Activated CD4-positive, CD25-positive, alpha-beta regulatory T cell treated with anti-CD3 and anti-CD28 coated beads, Interleukin-2, amount 50 U/mL, for 24 hours (primary cell): Measurements from ENCODE around the gene ENGASE.

Experiments
- ATAC-seq, 2 donors: fragments of 150-1000 bp; cut with Tn5 transposase; one replicate each; pipeline ENCODE4 v1.10.0; 2021; ENCODE audit warnings: mild to moderate bottlenecking in 1 of 2, moderate library complexity in 1 of 2

The ENGASE gene

GRCh38 chr17:79095345-79096055, 20.9 kb downstream of the ENGASE start:
- no peak for ATAC-seq

DNA sequence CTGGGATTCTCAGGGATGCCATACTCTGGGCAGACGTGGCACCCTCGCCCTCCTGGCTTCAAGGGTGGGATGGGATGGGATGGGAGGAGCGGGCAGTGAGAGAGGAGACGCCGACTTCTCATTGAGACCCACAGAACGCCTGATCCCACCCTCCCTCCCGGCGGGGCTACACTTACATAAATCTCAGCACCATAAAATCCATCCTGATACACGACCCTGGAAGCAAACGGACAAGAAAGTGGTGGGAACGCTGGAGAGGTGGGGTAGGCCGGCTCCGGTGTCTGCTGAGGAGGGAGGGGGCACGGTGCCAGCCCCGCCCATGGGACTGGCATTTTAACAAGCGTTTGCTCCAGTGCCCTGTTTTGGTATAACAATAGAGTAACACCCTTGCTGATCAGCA, 21.9 kb downstream of the ENGASE start:
- ATAC-seq: no peak

DNA sequence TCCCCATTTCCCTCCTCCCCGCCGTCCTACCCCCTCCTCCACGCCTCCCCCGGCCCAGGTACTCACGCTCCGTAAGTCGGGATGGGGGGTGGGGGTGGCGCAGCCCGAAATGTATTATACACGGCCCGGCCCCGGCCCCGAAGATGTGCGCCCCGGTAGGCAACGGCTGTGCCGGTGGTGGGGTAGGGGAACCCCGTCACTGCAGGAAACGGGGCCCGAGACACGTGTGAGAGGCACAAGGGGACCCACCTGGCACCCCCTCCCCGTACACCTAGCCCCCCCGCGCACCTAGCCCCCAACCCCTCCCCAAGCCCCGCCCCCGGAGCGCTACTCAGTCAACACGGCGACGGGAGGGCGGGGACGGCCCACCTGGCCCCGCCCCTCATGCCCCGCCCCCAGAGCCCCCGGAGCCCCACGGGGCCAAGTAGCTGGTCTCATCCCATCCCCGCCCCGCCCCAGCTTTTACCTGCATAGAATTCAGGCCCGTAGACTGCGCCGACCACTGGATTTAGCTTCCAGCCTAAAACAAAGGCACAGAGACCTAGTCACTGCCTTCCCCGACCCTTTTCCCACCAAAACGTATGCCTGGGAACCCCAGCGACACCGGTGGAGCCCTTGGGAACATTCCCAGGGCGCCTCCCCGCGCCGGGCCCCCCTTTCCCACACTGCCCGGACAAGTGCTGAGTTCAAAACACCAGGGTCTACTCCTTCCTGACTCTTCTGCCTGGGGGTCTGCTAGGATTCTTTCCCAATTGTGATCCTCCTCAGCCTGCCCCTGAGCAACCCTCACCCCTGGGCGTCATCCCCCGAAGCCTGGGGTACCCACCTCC, 22.8 kb downstream of the ENGASE start:
- ATAC-seq: no peak

- no peak for ATAC-seq
Observed at GRCh38 chr17:79098282-79098867, 23.8 kb downstream of the ENGASE start.

DNA sequence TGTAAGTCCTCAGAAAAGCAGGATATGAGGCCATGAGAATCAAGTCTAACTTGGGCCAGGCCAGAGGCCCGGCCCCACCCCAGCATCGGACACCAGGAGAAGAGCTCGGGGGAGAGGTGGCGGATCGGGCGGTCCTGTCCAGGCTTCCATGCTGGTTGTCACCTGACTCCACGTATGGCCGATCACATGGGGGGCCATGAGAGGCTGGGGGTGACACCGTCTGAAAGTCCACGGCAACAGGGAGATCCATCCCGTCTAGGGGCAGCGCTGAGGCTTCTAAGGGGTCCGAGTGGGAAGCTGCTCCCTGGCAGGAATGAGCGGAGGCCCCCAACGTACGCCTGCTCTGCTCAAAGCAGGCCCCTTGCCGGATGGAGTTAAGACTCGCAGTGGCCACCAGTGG, 25.8 kb downstream of the ENGASE start:
- ATAC-seq: no peak

DNA sequence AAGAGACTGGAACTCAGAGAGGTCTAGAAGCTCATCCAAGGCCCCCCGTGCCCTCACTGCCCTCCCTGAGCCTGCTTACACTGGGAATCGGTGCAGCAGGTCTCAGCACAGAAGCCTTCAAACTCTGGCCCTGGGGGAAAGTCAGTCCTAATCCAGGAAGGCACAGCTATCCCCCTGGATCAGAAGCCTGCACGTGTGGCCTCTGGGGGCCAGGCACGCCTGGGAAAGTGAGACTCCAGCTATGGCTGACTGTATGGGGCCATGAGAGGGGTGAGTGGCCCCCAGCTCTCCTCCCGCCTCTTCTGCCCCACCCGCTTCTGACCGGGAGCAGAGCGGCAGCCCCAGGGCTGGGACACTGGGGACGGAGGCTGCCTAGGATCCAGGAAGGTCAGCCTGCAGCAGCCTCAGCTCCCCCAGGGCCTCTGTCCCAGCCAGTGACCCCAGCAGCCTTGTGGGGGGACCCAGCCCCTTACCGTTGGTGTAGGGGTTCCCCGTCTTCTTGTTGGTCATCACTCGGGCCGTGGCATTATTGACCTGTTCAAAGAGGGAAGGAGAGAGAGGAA, 26.6 kb downstream of the ENGASE start:
- no peak for ATAC-seq

DNA sequence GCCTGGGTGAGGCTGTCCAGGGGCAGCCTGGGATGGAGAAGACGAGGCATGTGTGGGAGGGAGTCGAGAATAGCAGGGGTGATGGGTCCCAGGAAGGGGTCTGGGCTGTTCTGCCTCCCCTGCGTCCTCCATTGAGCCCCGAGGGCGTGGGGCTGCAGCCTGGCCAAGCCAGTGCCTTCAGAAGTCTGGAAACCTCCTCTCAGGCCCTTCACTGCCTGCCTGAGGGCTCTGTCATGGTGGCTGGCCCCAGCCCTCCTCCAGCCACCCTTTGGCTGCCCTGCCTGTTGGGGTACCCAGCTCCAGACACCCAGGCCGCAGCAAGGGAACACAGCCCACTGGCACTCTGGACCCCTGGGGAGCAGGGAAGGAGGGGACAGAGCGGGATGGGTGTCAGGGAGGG, 27.6 kb downstream of the ENGASE start:
- ATAC-seq: no peak

DNA sequence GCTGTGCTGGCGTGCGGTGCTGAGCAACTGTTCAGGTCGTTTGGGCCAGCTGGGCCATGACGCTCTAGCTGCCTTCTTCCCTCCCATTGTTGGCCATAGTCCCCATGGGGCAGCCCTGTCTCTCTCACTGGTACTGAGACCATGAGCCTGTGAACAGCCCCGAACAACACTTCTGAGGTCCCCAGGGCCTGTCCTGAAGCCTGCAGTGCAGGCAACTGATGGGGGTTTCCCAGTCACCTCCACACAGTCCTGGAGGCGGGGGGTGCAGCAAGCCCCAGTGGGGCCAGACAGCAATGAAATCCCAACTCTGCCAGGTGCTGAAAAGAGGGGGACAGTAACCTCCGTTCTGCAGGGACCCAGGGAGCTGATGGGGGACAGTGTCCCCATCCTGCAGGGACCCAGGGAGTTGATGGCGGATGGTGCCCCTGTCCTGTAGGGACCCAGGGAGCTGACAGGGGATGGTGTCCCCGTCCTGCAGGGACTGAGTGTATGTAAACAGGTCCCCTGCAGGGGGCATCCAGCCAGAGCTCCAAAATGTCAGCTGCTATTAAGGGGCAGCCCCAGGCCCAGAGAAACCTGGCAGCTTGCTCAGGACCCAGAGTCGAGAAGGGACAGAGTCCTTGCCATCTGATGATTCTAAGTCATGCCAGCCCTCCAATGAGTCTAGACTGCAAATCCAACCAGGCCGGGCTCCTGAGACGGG, 30.4 kb downstream of the ENGASE start:
- no peak for ATAC-seq

DNA sequence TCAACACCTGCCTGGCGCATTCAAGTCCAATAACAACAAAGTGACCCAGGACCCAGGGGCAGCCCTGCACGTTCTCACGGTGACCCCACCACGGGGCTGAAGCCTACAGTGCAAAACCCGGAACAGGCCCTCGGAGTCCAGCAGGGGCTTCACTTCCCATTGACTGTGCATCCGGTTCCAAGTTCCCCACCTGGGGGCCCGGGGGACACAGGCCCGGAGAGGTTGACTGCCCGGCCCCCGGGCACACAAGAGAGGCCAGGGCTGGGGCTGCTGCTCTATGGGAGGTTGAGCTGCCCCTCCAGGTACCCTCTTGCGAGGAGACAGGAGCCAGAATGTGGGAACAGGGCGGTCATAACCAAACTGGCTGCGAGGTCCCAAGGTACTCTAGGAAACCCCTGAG, 31.3 kb downstream of the ENGASE start:
- ATAC-seq: no peak

DNA sequence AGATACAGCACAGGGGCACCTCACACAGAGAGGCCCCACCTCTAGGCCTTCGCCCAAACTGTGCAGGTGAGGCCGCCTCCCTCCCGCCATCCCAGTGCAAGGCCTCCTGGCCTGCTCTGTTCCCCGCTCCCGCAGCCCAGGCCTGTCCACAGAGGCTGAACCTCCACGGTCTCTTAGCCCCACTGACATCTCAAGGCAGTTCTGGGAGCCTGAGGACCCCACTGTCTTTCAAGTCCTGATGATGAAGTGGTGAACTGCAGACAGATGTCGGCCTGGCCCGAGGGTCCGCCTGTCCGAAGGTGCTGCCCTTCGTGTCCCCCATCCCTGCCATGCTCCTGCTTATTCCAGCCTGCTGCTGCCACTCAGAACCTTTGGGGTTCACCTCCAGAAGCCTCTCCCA, 32.3 kb downstream of the ENGASE start:
- ATAC-seq: no peak

- no peak for ATAC-seq
Observed at GRCh38 chr17:79107499-79108231, 33.0 kb downstream of the ENGASE start.

GRCh38 chr17:79108232-79108850, 33.7 kb downstream of the ENGASE start:
- no peak for ATAC-seq

DNA sequence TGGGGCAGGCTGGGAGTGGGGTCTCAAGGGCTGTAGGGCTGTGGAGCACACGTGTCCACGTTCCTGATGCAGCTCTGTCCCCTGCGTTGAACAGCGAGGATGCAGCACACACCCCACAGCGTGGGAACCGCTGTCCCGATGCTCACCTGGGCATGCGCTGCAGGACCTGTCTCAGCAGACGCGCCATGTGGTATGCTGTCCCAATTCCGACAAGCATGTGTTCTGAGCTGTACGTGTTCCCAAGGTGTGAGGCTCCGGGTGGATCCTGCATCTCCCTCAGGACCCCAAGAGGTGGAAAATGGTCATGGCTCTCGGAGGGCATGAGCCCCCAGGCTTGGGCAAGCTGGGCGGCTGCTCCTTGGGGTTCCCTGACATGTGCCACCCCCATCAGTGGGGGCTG, 34.2 kb downstream of the ENGASE start:
- ATAC-seq: no peak

DNA sequence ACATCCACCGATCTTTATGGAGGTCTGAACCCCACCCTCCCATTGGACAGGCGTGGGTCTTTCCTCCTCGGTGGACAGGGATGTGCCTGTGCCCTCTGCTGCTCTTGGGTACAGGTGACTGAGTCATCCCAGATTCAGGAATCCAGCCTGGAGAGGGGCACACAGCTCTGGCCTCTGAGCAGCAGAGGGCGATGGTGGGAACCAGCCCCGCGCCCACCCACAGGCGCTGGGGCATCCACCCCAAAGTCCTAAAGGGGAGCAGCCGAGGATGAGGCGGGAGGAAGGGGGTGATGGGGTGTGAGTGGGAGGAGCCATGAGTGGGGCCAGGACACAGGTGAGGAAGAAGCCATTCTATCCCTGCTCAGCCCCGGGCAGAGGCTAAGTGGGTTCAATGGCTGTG, 35.0 kb downstream of the ENGASE start:
- no peak for ATAC-seq

- ATAC-seq: no peak
Observed at GRCh38 chr17:79111097-79111496, 36.5 kb downstream of the ENGASE start.

DNA sequence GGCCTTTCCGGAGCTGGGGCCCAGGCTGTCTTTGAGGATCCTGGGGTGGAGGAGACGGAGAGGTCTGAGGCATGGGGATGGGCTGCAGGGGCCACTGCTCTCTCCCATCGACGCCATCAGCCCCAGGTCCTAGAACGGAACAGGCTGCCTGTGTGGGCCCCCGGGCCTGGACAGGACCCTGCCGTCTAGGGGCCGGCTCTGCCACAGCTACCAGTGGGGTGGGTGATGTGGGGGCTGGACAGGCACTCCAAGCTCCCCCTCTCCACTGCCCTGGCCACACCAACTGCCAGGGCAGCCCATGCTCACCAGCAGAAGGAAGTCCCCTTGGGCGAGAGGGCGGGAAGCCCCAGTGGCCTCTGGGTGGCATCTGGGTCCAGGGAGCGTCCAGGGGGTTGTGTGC, 37.8 kb downstream of the ENGASE start:
- ATAC-seq: no peak

GRCh38 chr17:79113699-79114457, 39.3 kb downstream of the ENGASE start:
- ATAC-seq: no peak

- no peak for ATAC-seq
Observed at GRCh38 chr17:79114458-79115301, 40.1 kb downstream of the ENGASE start.

DNA sequence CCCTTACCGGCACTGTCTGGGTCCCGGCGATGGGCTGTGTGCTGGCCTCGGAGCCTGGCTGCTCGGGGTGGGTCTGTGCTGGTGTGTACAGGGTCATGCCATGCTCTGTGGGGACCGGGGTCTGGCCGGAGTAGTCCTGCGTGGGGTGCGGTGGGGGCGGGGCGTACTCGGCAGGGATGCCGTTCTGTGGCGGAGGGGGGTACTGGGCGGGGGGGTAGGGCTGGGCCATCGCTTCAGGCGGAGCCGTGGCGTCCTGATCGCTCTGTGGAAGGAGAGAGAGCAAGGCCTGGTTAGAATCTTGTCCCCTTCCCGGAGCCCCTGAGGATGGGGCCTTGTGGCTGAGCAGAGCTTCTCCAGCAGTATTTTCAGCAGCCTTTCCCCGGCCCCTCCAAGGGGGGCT, 40.9 kb downstream of the ENGASE start:
- ATAC-seq: no peak
